A549 (cell line): Measurements from ENCODE around the gene MAGI1. TPM values are rescaled to one million over a fixed set of nuclear protein-coding genes. Genes with fewer than 3 reads are reported as not detected.

Experiments
- ATAC-seq, 2 experiments: fragments of 200-7000 bp in 1 of 2; fragments of >200 bp in 1 of 2; cut with Nextera tagmentation in 1 of 2; cut with Tn5 transposase in 1 of 2; 3 replicates each; pipeline versions ENCODE4 v1.8.0 to v1.9.1; 2018 to 2020; ENCODE audit warnings: mild to moderate bottlenecking in 1 of 2, moderate library complexity in 1 of 2
- CTCF ChIA-PET: fragments of 300-600 bp; sonication (Branson Sonifier 250); formaldehyde crosslinking; extraction: SDS; loops from one replicate; lab custom pipeline; 2021; ENCODE audit warnings: antibody characterized with exemption, inconsistent platforms; lab: Yijun Ruan, JAX
- POLR2A ChIA-PET: fragments of 350-600 bp; formaldehyde crosslinking; extraction: SDS; loops from one replicate; lab custom pipeline; 2021; ENCODE audit warnings: antibody characterized with exemption, inconsistent platforms; lab: Yijun Ruan, JAX
- DNase-seq, 2 experiments: peaks; one replicate each; pipeline versions ENCODE4 v3.0.0 to v3.0.0-alpha.2; 2011 to 2016; ENCODE audit warnings: low read depth in 1 of 2, low spot score in 1 of 2
- FAIRE-seq: peaks from 2 replicates; lab custom pipeline; 2011; peaks lifted over from hg19 to GRCh38; lab: Jason Lieb, UNC
- H3K27ac ChIP-seq, 2 experiments: fragments of >200 bp; sonication (Bioruptor Twin); formaldehyde crosslinking; 3 replicates each; pipeline ENCODE4 v1.5.1; 2016 to 2017
- H3K4me1 ChIP-seq: fragments of >200 bp; sonication (Bioruptor Twin); formaldehyde crosslinking; 3 replicates; pipeline ENCODE4 v1.6.1; 2016
- H3K4me2 ChIP-seq: fragments of >200 bp; sonication (Bioruptor Twin); formaldehyde crosslinking; 3 replicates; pipeline ENCODE4 v1.6.1; 2016
- H3K4me3 ChIP-seq: fragments of >200 bp; sonication (Bioruptor Twin); formaldehyde crosslinking; 3 replicates; pipeline ENCODE4 v1.5.1; 2016
- H3K9me3 ChIP-seq: fragments of >200 bp; sonication (Bioruptor Twin); formaldehyde crosslinking; 3 replicates; pipeline ENCODE4 v1.6.1; 2016
- EHF ChIP-seq: fragments of 250-450 bp; sonication (Bioruptor Pico); IDR thresholded peaks from 2 replicates; pipeline ENCODE4 v1.5.0; 2020; ENCODE audit warnings: mild to moderate bottlenecking
- FOSL2 ChIP-seq, 2 experiments: fragments of 450-650 bp in 1 of 2; fragments of >200 bp in 1 of 2; sonication (Bioruptor Twin) in 1 of 2; formaldehyde crosslinking; IDR thresholded peaks; 2 replicates each; pipeline versions ENCODE4 v1.5.0 to v1.6.1; 2016 to 2020; ENCODE audit warnings: mild to moderate bottlenecking in 1 of 2, moderate library complexity in 1 of 2
- HOXB5 ChIP-seq: fragments of 250-450 bp; sonication (Bioruptor Pico); IDR thresholded peaks from 2 replicates; pipeline ENCODE4 v1.5.0; 2020; ENCODE audit warnings: mild to moderate bottlenecking, moderate library complexity
- KDM1A ChIP-seq: fragments of 200-600 bp; sonication (generic); IDR thresholded peaks from 2 replicates; pipeline ENCODE4 v1.6.1; 2016; ENCODE audit warnings: low read depth, mild to moderate bottlenecking
- MAFK ChIP-seq: fragments of 450-650 bp; IDR thresholded peaks from 2 replicates; pipeline ENCODE4 v1.6.1; 2014; ENCODE audit not compliant: partially characterized antibody
- MYC ChIP-seq: IDR thresholded peaks from 2 replicates; pipeline ENCODE4 v1.6.1; 2012; ENCODE audit warnings: mild to moderate bottlenecking, inconsistent platforms, low read length, improper control_type of control experiment, borderline replicate concordance
- POLR2AphosphoS2 ChIP-seq: conservative IDR thresholded peaks from 2 replicates; pipeline ENCODE4 v1.6.1; 2012; ENCODE audit warnings: low read length, improper control_type of control experiment, inconsistent platforms
- RAD21 ChIP-seq, 2 experiments: fragments of >200 bp in 1 of 2; sonication (Bioruptor Twin) in 1 of 2; formaldehyde crosslinking in 1 of 2; IDR thresholded peaks in 1 of 2; conservative IDR thresholded peaks in 1 of 2; 2 replicates in 1 of 2; 3 replicates in 1 of 2; pipeline ENCODE4 v1.6.1; 2012 to 2018; ENCODE audit warnings: inconsistent platforms in 1 of 2
- RFX5 ChIP-seq: fragments of 450-650 bp; IDR thresholded peaks from 2 replicates; pipeline ENCODE4 v1.7.1; 2014; ENCODE audit warnings: antibody characterized with exemption, mild to moderate bottlenecking, moderate library complexity
- SMC3 ChIP-seq: fragments of >200 bp; sonication (Bioruptor Twin); formaldehyde crosslinking; IDR thresholded peaks from 3 replicates; pipeline ENCODE4 v1.6.1; 2018; ENCODE audit warnings: inconsistent platforms
- SREBF2 ChIP-seq: fragments of 450-650 bp; IDR thresholded peaks from 2 replicates; pipeline ENCODE4 v1.6.1; 2014; ENCODE audit warnings: mild to moderate bottlenecking, moderate library complexity
- TFCP2L1 ChIP-seq: fragments of 250-450 bp; sonication (Bioruptor Pico); IDR thresholded peaks from 2 replicates; pipeline ENCODE4 v1.5.0; 2021; ENCODE audit warnings: mild to moderate bottlenecking
- ZC3H11A ChIP-seq: fragments of 450-650 bp; IDR thresholded peaks from 2 replicates; pipeline ENCODE4 v1.6.1; 2014; ENCODE audit warnings: antibody characterized with exemption, mild to moderate bottlenecking
- WGBS: methylation state at CpG from one replicate; pipeline ENCODE4 v1.1.6; 2017; ENCODE audit errors: missing lambda C conversion rate; 5-methylcytosine and 5-hydroxymethylcytosine counted together
- polyA plus RNA-seq, 4 experiments: library from polyadenylated mRNA; depleted of rRNA in 3 of 4; stranded (reverse); fragments of >200 nt; fragmentation: RNase III in 1 of 4; extraction: RNeasy Plus Mini Kit Qiagen cat#74134 plus additional on column Dnase treatment in 1 of 4; gene quantifications; 2 replicates in 3 of 4; 3 replicates in 1 of 4; pipeline ENCODE4 v1.2.3, GENCODE V29; 2011 to 2017
- TF ChIP-seq, protein P1 (sequence below): fragments of >200 bp; sonication (Bioruptor Twin); formaldehyde crosslinking; IDR thresholded peaks from 3 replicates; pipeline ENCODE4 v1.6.1; 2016
- TF ChIP-seq, protein P2 (sequence below): fragments of >200 bp; sonication (Bioruptor Twin); formaldehyde crosslinking; IDR thresholded peaks from 3 replicates; pipeline ENCODE4 v1.5.1; 2016
- TF ChIP-seq, protein P3 (sequence below): fragments of 200-600 bp; sonication (generic); IDR thresholded peaks from 2 replicates; pipeline ENCODE4 v1.6.1; 2016; ENCODE audit warnings: antibody characterized with exemption, mild to moderate bottlenecking, moderate library complexity

MAGI1 gene
- polyA plus RNA-seq, 2 of the 4 experiments (the other 2 are of a cell fraction), result 4.7 to 6.6 TPM

DNA sequence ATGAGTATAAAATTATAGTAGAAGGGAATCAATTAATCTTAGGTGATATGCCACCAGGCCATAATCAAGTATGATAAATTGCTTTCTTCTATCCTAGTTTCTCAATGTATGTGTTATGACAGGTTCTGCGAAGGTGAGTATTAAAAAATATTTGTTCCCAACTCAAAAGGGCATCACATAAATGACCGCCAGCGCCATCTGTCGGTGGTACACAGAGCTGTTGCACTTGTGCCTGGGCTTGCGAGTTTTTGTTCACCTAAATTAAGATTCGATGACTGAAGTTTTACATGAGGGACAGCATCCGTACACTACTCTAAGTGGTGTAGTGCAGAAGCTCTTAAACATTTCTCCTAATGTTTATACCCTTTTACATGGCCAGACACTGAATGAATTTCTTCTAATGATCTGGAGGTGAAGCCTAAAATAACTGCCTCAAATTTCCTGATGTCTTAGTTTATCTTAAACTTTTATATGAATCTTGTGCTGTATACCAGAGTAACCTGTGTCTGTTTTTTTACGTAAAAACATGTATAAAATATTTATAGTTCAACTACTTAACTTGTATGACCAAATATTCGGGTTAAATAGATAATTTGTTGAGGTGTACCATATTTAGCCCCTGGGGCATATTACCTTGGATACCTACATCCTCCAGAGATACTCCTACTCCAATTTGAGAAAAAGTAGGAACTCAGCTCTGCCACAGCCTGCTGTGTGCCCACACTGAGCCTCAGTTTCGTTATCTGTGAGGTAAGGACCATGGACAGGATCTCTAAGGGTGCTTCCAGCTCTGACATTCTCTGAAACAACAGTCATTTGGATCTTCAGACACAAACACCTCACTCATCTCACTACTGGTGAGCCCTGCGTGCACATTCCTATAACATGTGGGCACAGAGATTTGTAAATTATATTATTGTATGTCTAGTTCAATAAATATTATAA lies 365.6 kb downstream of the MAGI1 start:
- ATAC-seq, result peak in 1 of 2 experiments; percentile 73; a peak in 2 of 6 replicates
- WGBS, result 9% methylated on average over 11 of the region's 11 CpGs

DNA sequence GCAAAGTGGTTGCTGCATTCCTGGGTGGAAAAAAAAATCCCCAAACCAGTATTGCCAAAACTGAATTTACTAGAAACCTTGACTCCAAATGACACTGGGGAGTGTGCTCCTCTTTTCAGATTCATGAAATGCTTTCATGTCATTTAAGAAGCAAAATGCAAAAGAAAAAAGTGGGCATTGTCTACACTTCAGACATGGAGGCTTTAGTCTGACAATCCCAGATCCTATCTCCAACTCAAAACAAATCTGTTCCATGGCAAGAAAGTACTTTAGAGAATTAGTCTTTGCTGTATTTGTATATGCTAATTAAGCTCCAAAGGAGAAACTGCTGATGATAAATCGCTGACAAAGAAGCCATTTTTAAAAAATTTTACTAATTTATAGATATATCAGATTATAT lies 366.7 kb downstream of the MAGI1 start:
- DNase-seq, result no peak
- CTCF ChIA-PET, result interaction anchor here (1.1 kb wide), 1 partner anchor 10 kb away, joined by 3 read pairs; no protein-coding TSS in a partner anchor
- TF ChIP-seq TFCP2L1 (CRISPR knock-in tag) (no peak), SREBF2 (no peak), POLR2AphosphoS2 (no peak), MYC (no peak), FOSL2 (IDR thresholded peaks at IDR 0.05) (no peak), FOSL2 (CRISPR knock-in tag; IDR thresholded peaks at IDR 0.05) (no peak), KDM1A (no peak), RFX5 (no peak), HOXB5 (CRISPR knock-in tag) (no peak), MAFK (no peak), EHF (CRISPR knock-in tag) (no peak), ZC3H11A (no peak)
- TF ChIP-seq, protein P1, sequence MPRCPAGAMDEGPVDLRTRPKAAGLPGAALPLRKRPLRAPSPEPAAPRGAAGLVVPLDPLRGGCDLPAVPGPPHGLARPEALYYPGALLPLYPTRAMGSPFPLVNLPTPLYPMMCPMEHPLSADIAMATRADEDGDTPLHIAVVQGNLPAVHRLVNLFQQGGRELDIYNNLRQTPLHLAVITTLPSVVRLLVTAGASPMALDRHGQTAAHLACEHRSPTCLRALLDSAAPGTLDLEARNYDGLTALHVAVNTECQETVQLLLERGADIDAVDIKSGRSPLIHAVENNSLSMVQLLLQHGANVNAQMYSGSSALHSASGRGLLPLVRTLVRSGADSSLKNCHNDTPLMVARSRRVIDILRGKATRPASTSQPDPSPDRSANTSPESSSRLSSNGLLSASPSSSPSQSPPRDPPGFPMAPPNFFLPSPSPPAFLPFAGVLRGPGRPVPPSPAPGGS, result no peak
- TF ChIP-seq, all 56 proteins: peak for 0
- POLR2A ChIA-PET, result no interaction called here
- WGBS, result 0% methylated on average over 1 of the region's 1 CpG
- Histone ChIP-seq H3K4me2 (no peak overlapping the region), H3K4me1 (no peaks in the 10 kb centered on the region; the same call in 2 of the 3 replicates), H3K27ac (no peak overlapping the region), H3K4me3 (no peak overlapping the region), H3K9me3 (no peaks in the 10 kb centered on the region)
- FAIRE-seq (no peak), ATAC-seq (no peak)

More for the DNA sequence above, 365.6 kb downstream of the MAGI1 start:
- FAIRE-seq (no peak), DNase-seq (peak; percentile 9 to 56)
- Histone ChIP-seq H3K4me3 (no peak overlapping the region), H3K4me2 (no peak overlapping the region), H3K4me1 (no peaks in the 10 kb centered on the region; the same call in 2 of the 3 replicates), H3K27ac (no peak overlapping the region), H3K9me3 (no peaks in the 10 kb centered on the region)
- ChIA-PET POLR2A (no interaction called here), CTCF (interaction anchor here (1.1 to 2.1 kb wide), 6 partner anchors 9 to 1143 kb away, joined by 3 to 12 read pairs (median 6); no protein-coding TSS in a partner anchor)
- TF ChIP-seq KDM1A (no peak), RAD21 (conservative IDR thresholded peaks at IDR 0.05 in 1 of 2, IDR thresholded peaks at IDR 0.05 in 1 of 2) (peak; percentile 50 to 54; a peak in 4 of 5 replicates), SMC3 (peak; percentile 47; the same call in 2 of the 3 replicates)
- TF ChIP-seq, protein P2, sequence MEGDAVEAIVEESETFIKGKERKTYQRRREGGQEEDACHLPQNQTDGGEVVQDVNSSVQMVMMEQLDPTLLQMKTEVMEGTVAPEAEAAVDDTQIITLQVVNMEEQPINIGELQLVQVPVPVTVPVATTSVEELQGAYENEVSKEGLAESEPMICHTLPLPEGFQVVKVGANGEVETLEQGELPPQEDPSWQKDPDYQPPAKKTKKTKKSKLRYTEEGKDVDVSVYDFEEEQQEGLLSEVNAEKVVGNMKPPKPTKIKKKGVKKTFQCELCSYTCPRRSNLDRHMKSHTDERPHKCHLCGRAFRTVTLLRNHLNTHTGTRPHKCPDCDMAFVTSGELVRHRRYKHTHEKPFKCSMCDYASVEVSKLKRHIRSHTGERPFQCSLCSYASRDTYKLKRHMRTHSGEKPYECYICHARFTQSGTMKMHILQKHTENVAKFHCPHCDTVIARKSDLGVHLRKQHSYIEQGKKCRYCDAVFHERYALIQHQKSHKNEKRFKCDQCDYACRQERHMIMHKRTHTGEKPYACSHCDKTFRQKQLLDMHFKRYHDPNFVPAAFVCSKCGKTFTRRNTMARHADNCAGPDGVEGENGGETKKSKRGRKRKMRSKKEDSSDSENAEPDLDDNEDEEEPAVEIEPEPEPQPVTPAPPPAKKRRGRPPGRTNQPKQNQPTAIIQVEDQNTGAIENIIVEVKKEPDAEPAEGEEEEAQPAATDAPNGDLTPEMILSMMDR, result peak; percentile 62
- TF ChIP-seq, protein P3, sequence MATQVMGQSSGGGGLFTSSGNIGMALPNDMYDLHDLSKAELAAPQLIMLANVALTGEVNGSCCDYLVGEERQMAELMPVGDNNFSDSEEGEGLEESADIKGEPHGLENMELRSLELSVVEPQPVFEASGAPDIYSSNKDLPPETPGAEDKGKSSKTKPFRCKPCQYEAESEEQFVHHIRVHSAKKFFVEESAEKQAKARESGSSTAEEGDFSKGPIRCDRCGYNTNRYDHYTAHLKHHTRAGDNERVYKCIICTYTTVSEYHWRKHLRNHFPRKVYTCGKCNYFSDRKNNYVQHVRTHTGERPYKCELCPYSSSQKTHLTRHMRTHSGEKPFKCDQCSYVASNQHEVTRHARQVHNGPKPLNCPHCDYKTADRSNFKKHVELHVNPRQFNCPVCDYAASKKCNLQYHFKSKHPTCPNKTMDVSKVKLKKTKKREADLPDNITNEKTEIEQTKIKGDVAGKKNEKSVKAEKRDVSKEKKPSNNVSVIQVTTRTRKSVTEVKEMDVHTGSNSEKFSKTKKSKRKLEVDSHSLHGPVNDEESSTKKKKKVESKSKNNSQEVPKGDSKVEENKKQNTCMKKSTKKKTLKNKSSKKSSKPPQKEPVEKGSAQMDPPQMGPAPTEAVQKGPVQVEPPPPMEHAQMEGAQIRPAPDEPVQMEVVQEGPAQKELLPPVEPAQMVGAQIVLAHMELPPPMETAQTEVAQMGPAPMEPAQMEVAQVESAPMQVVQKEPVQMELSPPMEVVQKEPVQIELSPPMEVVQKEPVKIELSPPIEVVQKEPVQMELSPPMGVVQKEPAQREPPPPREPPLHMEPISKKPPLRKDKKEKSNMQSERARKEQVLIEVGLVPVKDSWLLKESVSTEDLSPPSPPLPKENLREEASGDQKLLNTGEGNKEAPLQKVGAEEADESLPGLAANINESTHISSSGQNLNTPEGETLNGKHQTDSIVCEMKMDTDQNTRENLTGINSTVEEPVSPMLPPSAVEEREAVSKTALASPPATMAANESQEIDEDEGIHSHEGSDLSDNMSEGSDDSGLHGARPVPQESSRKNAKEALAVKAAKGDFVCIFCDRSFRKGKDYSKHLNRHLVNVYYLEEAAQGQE, result peak; percentile 43; the same call in 1 of the 2 replicates
